ENCODE results near the gene P2RY8.

P2RY8 gene

GRCh38 chrX:1500701-1501624 is 36.0 kb downstream of the P2RY8 start:
- H3K4me1 ChIP-seq (ENCODE audit: control insufficient read depth, insufficient read depth, low read length): no peaks in the 10 kb centered on the region
- POLR2A ChIA-PET: no interaction called here

GRCh38 chrX:1496076-1496475 is 40.9 kb downstream of the P2RY8 start:
- H3K4me1 ChIP-seq (ENCODE audit: control insufficient read depth, insufficient read depth, low read length): no peaks in the 10 kb centered on the region
- no peak overlapping the region for H3K4me3 ChIP-seq (ENCODE audit: low read depth, low read length)
- no peaks in the 10 kb centered on the region for H3K36me3 ChIP-seq (ENCODE audit: control insufficient read depth in 2 of 2, insufficient read depth in 1 of 2, low read length in 2 of 2)
- TF ChIP-seq OVOL3 (tag by site-specific recombination; IDR thresholded peaks at IDR 0.05) (no peak), SP7 (tag by site-specific recombination; IDR thresholded peaks at IDR 0.05) (no peak), ZNF394 (tag by site-specific recombination; IDR thresholded peaks at IDR 0.05; ENCODE audit: borderline replicate concordance) (no peak), KLF10 (tag by site-specific recombination; IDR thresholded peaks at IDR 0.05) (no peak), ZNF2 (tag by site-specific recombination; IDR thresholded peaks at IDR 0.05) (no peak), ZNF366 (tag by site-specific recombination; conservative IDR thresholded peaks at IDR 0.05) (no peak), ZNF560 (tag by site-specific recombination; IDR thresholded peaks at IDR 0.05; ENCODE audit: borderline replicate concordance) (no peak)
- CTCF ChIA-PET: no interaction called here
- no peaks in the 10 kb centered on the region for H3K9me3 ChIP-seq (ENCODE audit: control insufficient read depth, insufficient read depth, low read depth, low read length)
- POLR2A ChIA-PET: no interaction called here
- no peak overlapping the region for H3K27ac ChIP-seq (ENCODE audit: extremely low read depth, low read depth, low read length)

More at GRCh38 chrX:1500701-1501624, 36.0 kb downstream of the P2RY8 start:
- Histone ChIP-seq H3K4me3 (ENCODE audit: low read depth, low read length) (no peak overlapping the region), H3K36me3 (ENCODE audit: control insufficient read depth in 2 of 2, insufficient read depth in 1 of 2, low read length in 2 of 2) (no peaks in the 10 kb centered on the region), H3K9me3 (ENCODE audit: control insufficient read depth, insufficient read depth, low read depth, low read length) (no peaks in the 10 kb centered on the region), H3K27ac (ENCODE audit: extremely low read depth, low read depth, low read length) (no peak overlapping the region)
- CTCF ChIA-PET: no interaction called here
- TF ChIP-seq WT1 (tag by site-specific recombination; IDR thresholded peaks at IDR 0.05) (no peak), TRIM28 (IDR thresholded peaks at IDR 0.05; ENCODE audit: borderline replicate concordance, low read length) (no peak), ZNF624 (tag by site-specific recombination; IDR thresholded peaks at IDR 0.05) (no peak), ZNF350 (tag by site-specific recombination; IDR thresholded peaks at IDR 0.05) (no peak), ZNF121 (tag by site-specific recombination; IDR thresholded peaks at IDR 0.05) (peak; percentile 95), ZSCAN23 (tag by site-specific recombination; IDR thresholded peaks at IDR 0.05) (no peak)

GRCh38 chrX:1493877-1494510 is 43.0 kb downstream of the P2RY8 start:
- POLR2A ChIA-PET: no interaction called here
- Histone ChIP-seq H3K36me3 (ENCODE audit: control insufficient read depth in 2 of 2, insufficient read depth in 1 of 2, low read length in 2 of 2) (no peaks in the 10 kb centered on the region), H3K4me1 (ENCODE audit: control insufficient read depth, insufficient read depth, low read length) (no peaks in the 10 kb centered on the region), H3K4me3 (ENCODE audit: low read depth, low read length) (no peak overlapping the region), H3K27ac (ENCODE audit: extremely low read depth, low read depth, low read length) (no peak overlapping the region), H3K9me3 (ENCODE audit: control insufficient read depth, insufficient read depth, low read depth, low read length) (no peaks in the 10 kb centered on the region)
- CTCF ChIA-PET: no interaction called here
- no peak for TF ChIP-seq ZNF324 (tag by site-specific recombination; IDR thresholded peaks at IDR 0.05)
- no peak for TF ChIP-seq REPIN1 (tag by site-specific recombination; IDR thresholded peaks at IDR 0.05; ENCODE audit: low read depth)
- no peak for TF ChIP-seq ZFP41 (tag by site-specific recombination; IDR thresholded peaks at IDR 0.05; ENCODE audit: borderline replicate concordance)
- no peak for TF ChIP-seq ZNF623 (tag by site-specific recombination; IDR thresholded peaks at IDR 0.05)
- no peak for TF ChIP-seq ZBTB1 (tag by site-specific recombination; IDR thresholded peaks at IDR 0.05)
- TF ChIP-seq ZBTB11 (tag by site-specific recombination; conservative IDR thresholded peaks at IDR 0.05; ENCODE audit: low read depth): no peak
- no peak for TF ChIP-seq ZNF302 (tag by site-specific recombination; IDR thresholded peaks at IDR 0.05; ENCODE audit: low read depth)
- TF ChIP-seq ZNF148 (tag by site-specific recombination; IDR thresholded peaks at IDR 0.05; ENCODE audit: borderline replicate concordance): no peak
- TF ChIP-seq ZNF654 (tag by site-specific recombination; IDR thresholded peaks at IDR 0.05; ENCODE audit: low read depth): no peak
- no peak for TF ChIP-seq ZNF76 (tag by site-specific recombination; IDR thresholded peaks at IDR 0.05; ENCODE audit: borderline replicate concordance, low read depth)
- TF ChIP-seq ZNF704 (tag by site-specific recombination; IDR thresholded peaks at IDR 0.05): no peak
- no peak for TF ChIP-seq ZNF624 (tag by site-specific recombination; IDR thresholded peaks at IDR 0.05)

All from HEK293 (cell line).